Ovary (tissue), 9 donors: ENCODE data around the gene FAM149A. TPM values are rescaled to one million over a fixed set of nuclear protein-coding genes. Genes with fewer than 3 reads are reported as not detected.

Source experiments
- DNase-seq, 5 donors: peaks; one replicate each; pipeline ENCODE4 v3.0.0-alpha.2; 2019 to 2020
- H3K27ac ChIP-seq, 2 donors: fragments of 200-600 bp; one replicate each; pipeline versions ENCODE4 v1.5.1 to v1.8.0; 2019 to 2022
- H3K27me3 ChIP-seq: fragments of 200-600 bp; one replicate; pipeline ENCODE4 v1.8.0; 2022
- H3K36me3 ChIP-seq: fragments of 200-600 bp; sonication (generic); one replicate; pipeline ENCODE4 v1.5.1; 2019
- H3K4me1 ChIP-seq: one replicate; pipeline ENCODE4 v1.8.1; 2013; ENCODE audit warnings: mild to moderate bottlenecking, moderate library complexity; ENCODE audit not compliant: insufficient read depth
- H3K4me3 ChIP-seq: fragments of 200-600 bp; sonication (generic); one replicate; pipeline ENCODE4 v1.5.1; 2017
- H3K9me3 ChIP-seq, 2 donors: fragments of 200-600 bp in 1 of 2; sonication (generic) in 1 of 2; one replicate each; pipeline versions ENCODE4 v1.5.1 to v1.8.1; 2013 to 2019; ENCODE audit warnings: mild to moderate bottlenecking in 1 of 2, moderate library complexity in 1 of 2
- EP300 ChIP-seq: sonication (generic); formaldehyde crosslinking; IDR thresholded peaks from one replicate; pipeline ENCODE4 v1.6.1; 2017; ENCODE audit warnings: antibody characterized with exemption
- POLR2A ChIP-seq: fragments of 450-650 bp; IDR thresholded peaks from one replicate; pipeline ENCODE4 v1.6.1; 2017; ENCODE audit warnings: antibody characterized with exemption, mild to moderate bottlenecking, moderate library complexity
- WGBS, 3 donors: extraction: QIAGEN DNeasy Blood & Tissue Kit in 1 of 3; methylation state at CpG; one replicate each; pipeline versions ENCODE4 v1.1.5 to v1.1.7; 2013 to 2017; 5-methylcytosine and 5-hydroxymethylcytosine counted together
- intact Hi-C, 4 donors: fragments of 100-400 bp; cut with DNase I; formaldehyde crosslinking; loops; one replicate each; pipeline versions ENCODE4 v1.11.0 to v1.15.1; 2022 to 2023
- polyA plus RNA-seq, 2 donors: library from polyadenylated mRNA; stranded (reverse); fragments of 200-250 nt in 1 of 2; fragments of 350-450 nt in 1 of 2; fragmentation: Illumina TruSeq in 1 of 2; extraction: RNeasy Lipid Tissue Mini Kit (QIAGEN cat#74804) in 1 of 2; gene quantifications; one replicate each; pipeline ENCODE4 v1.2.3, GENCODE V29; 2013 to 2014
- total RNA-seq, 7 donors: library from RNA; depleted of rRNA in 2 of 7; stranded (reverse); fragments of >200 nt in 2 of 7; fragmentation: NEBNext Ultra II Directional in 3 of 7; extraction: Animal tissue kit (Norgen Biotek cat#: 25700) in 3 of 7; gene quantifications; one replicate each; pipeline versions ENCODE4 v1.1.0 to v1.2.4, GENCODE V29; 2016 to 2023
- TF ChIP-seq, protein P1 (sequence below), 3 donors: fragments of 450-650 bp in 2 of 3; fragments of 200-600 bp in 1 of 3; IDR thresholded peaks; one replicate each; pipeline versions ENCODE4 v1.5.1 to v1.8.0; 2016 to 2022; ENCODE audit warnings: antibody characterized with exemption in 3 of 3, mild to moderate bottlenecking in 1 of 3
- donor health status: DM: no; HTN: no; CAD: no; lungs with moderate emphysema.
- donor health status: DM: no; HTN: no; CAD: no.
- donor health status: Bipolar disorder and iron deficiency.
- donor health status: DM: yes; HTN: yes; CAD: no.
- donor health status: DM: no; HTN: no; CAD: no.
- donor health status: DM: yes; HTN: yes; CAD: no.

The FAM149A gene
- total and polyA plus RNA-seq, 9 donors, result 6.4 to 16.1 (median 12.7) TPM

DNA sequence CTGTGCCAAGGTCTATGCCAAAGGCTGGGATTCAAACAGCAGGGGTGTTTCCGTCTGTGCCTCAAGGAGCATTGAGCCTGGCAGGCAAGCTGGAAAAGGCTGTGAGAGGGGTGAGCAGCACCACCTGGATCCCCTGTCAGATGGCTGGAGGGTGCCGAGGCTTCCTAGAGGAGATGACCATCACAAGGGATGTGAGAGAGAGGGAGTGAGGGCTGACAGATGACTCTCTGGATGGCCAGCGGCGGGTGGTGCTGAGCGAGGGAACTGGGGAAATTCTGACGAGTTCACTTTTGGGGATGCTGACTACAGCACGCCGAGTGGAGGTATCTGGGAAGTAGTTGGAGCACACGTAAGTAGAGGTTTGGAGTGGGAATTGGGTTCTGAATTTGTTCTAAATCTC, 64.2 kb downstream of the FAM149A start:
- Histone ChIP-seq H3K36me3 (no peaks in the 10 kb centered on the region), H3K27ac (no peak overlapping the region), H3K4me1 (no peaks in the 10 kb centered on the region), H3K4me3 (no peak overlapping the region), H3K9me3 (no peaks in the 10 kb centered on the region), H3K27me3 (no peaks in the 10 kb centered on the region)
- 94 to 97% (median 95%) methylated on average over 9 of the region's 9 CpGs for WGBS, 3 donors
- TF ChIP-seq POLR2A, result no peak
- TF ChIP-seq, protein P1, sequence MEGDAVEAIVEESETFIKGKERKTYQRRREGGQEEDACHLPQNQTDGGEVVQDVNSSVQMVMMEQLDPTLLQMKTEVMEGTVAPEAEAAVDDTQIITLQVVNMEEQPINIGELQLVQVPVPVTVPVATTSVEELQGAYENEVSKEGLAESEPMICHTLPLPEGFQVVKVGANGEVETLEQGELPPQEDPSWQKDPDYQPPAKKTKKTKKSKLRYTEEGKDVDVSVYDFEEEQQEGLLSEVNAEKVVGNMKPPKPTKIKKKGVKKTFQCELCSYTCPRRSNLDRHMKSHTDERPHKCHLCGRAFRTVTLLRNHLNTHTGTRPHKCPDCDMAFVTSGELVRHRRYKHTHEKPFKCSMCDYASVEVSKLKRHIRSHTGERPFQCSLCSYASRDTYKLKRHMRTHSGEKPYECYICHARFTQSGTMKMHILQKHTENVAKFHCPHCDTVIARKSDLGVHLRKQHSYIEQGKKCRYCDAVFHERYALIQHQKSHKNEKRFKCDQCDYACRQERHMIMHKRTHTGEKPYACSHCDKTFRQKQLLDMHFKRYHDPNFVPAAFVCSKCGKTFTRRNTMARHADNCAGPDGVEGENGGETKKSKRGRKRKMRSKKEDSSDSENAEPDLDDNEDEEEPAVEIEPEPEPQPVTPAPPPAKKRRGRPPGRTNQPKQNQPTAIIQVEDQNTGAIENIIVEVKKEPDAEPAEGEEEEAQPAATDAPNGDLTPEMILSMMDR (IDR thresholded peaks at IDR 0.05), result no peak
- no peak for TF ChIP-seq EP300
- DNase-seq, result no peak
- intact Hi-C loops, result no loop called here

DNA sequence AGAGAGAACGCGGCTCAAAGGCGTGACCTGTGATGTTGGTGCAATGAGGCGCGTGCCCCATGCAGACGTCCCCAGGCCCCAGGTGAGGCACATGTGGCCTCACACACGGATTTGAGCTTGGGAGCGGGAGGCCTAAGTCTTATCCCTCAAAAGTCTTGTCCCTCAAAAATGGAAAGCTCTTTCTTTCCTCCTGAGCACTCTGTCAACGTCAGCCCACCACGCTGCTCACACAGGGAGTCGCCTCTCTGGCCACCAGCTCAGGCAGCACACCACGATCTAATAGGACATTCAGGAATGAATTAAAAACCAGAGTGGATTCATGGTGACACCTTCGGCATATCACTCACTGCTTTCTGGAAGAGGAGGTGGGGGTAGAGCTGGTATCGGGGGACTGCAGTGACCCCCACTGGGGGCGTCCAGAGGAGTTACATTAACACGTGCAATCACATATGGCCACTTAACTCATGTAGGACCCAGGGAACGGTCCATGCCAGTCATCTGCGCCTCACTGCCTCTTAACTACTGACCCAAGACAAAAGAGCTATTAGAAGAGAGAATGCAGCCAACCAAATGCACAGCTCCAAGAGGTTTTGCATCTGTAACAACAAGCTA, 64.9 kb downstream of the FAM149A start:
- H3K27me3 ChIP-seq, result no peaks in the 10 kb centered on the region
- no peaks in the 10 kb centered on the region for H3K36me3 ChIP-seq
- no peak for DNase-seq
- no peak overlapping the region for H3K4me3 ChIP-seq
- intact Hi-C loops, result no loop called here
- no peak for TF ChIP-seq POLR2A
- TF ChIP-seq EP300, result no peak
- no peak overlapping the region for H3K27ac ChIP-seq
- no peaks in the 10 kb centered on the region for H3K9me3 ChIP-seq
- H3K4me1 ChIP-seq, result no peaks in the 10 kb centered on the region
- WGBS, 3 donors, result 90 to 92% (median 92%) methylated on average over 18 of the region's 18 CpGs

DNA sequence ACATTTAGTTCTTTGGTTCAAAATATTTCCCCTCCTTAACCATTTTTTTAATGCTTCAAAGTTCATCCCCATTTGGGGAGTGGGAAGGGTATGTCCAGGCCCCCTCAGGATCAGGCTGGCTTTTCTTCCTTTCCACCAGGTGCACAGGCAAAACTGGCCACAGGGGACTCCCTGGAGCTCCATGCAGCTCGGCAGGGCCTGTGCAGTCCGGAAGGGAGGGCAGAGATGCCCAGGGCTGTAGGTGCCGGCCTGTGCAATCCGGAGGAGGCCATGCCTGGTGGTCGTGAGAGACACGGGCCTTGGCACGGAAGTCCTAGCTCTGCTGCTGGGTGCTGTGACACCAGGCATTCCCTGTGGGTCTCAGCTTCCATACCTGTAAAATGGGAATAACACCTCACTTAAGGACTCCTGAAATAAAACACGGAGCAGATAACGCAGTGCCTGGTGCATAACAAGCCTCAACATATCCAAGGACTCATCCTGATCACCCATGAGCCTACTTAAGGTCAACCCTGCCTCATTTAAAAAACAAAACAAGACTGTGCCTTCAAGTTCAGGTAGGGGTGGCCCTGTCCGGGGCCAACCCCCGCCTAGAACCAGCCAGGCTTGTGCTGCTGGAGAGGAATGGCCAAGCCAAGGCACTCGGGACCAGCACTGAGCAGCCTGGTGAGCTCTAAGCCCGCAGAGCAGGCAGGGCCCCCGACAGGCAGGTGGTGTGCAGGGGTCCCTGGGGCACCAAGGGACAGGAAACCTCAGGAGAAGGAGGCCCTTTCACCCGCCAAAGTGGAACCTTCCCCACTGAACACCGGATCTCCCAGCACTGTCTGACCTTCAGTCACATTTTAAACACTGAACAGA, 65.7 kb downstream of the FAM149A start:
- H3K27ac ChIP-seq, result no peak overlapping the region
- H3K9me3 ChIP-seq, result no peaks in the 10 kb centered on the region
- peak in 1 of 5 donors; percentile 11 for DNase-seq
- H3K4me1 ChIP-seq, result no peaks in the 10 kb centered on the region
- no peak for TF ChIP-seq EP300
- TF ChIP-seq POLR2A, result no peak
- TF ChIP-seq, protein P1 (IDR thresholded peaks at IDR 0.05), result no peak
- H3K4me3 ChIP-seq, result no peak overlapping the region
- intact Hi-C loops, result no loop called here
- 88 to 90% (median 89%) methylated on average over 16 of the region's 16 CpGs for WGBS, 3 donors
- H3K36me3 ChIP-seq, result no peaks in the 10 kb centered on the region
- H3K27me3 ChIP-seq, result no peaks in the 10 kb centered on the region

DNA sequence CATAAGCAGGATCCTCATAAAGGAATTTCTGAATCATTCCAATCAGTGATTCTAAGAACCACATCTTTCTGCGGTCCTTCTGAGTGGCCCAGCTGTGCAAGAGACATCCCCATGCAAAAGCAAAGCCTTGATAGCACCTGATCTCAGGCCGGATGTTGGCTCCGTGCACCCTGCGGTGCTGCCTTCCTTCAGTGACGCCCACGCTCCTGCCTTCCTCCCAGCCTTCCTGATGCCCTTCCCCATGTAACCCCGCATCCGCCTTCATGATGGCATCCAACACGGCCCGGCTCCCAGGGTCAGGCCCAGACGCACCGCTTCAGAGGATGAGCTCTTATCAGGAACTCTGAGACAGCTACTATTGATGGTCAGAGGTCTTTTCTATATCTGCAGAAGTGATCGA, 66.5 kb downstream of the FAM149A start:
- Histone ChIP-seq H3K9me3 (no peaks in the 10 kb centered on the region), H3K27ac (no peak overlapping the region), H3K4me1 (no peaks in the 10 kb centered on the region), H3K27me3 (no peaks in the 10 kb centered on the region), H3K36me3 (no peaks in the 10 kb centered on the region), H3K4me3 (no peak overlapping the region)
- intact Hi-C loops, result no loop called here
- peak in 1 of 5 donors; percentile 4 for DNase-seq
- TF ChIP-seq POLR2A (no peak), EP300 (no peak)
- TF ChIP-seq, protein P1 (IDR thresholded peaks at IDR 0.05), result no peak
- 80 to 87% (median 84%) methylated on average over 13 of the region's 13 CpGs for WGBS, 3 donors

DNA sequence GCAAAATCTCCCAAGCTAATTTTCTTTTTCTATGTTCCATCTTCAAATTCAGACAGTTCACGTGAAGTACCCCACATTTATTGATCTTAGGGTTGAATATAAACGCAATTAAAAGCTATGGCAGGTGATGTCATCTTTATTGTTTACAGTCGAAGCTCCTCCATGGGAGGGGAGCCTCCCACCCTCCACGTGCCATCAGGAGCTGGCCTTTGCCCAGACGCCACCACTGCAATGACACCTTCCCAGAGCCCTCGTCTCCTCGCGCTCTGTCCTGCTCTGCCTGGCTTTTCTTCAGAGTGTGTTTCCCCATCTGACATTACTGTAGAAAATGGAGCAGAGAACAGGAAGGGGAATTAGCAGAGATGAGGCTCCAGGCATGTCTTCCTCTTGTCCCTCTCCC, 68.0 kb downstream of the FAM149A start:
- H3K4me3 ChIP-seq, result no peak overlapping the region
- H3K4me1 ChIP-seq, result no peaks in the 10 kb centered on the region
- H3K36me3 ChIP-seq, result no peaks in the 10 kb centered on the region
- DNase-seq, result no peak
- no peak for TF ChIP-seq POLR2A
- TF ChIP-seq EP300, result no peak
- TF ChIP-seq, protein P1 (IDR thresholded peaks at IDR 0.05), result no peak
- H3K27me3 ChIP-seq, result no peaks in the 10 kb centered on the region
- WGBS, 3 donors, result 71 to 81% methylated on average over 8 of the region's 8 CpGs; no CpG with 5 or more reads in 1 of the 3 donors
- H3K9me3 ChIP-seq, result no peaks in the 10 kb centered on the region
- intact Hi-C loops, result no loop called here
- no peak overlapping the region for H3K27ac ChIP-seq
